HepG2 (cell line): ENCODE data around the gene ZDHHC14. TPM values are rescaled to one million over a fixed set of nuclear protein-coding genes. Genes with fewer than 3 reads are reported as not detected.
A peak's percentile ranks its signal among the peaks of the same experiment; 100 is the strongest.

ENCODE experiments used
- AGO1 ChIP-seq: fragments of 200-400 bp; formaldehyde crosslinking; IDR thresholded peaks from 2 replicates; pipeline ENCODE4 v1.6.1; 2017; ENCODE audit warnings: mild to moderate bottlenecking, low read depth, low read length, moderate library complexity; ENCODE audit not compliant: poor library complexity, severe bottlenecking
- CHCHD3 ChIP-seq: sonication (generic); formaldehyde crosslinking; IDR thresholded peaks from 2 replicates; pipeline ENCODE4 v1.8.0; 2022; ENCODE audit warnings: mild to moderate bottlenecking, missing genetic modification reagents, moderate library complexity
- CHD2 ChIP-seq: IDR thresholded peaks from 2 replicates; pipeline ENCODE4 v1.6.1; 2011; ENCODE audit warnings: low read depth, low read length, improper control_type of control experiment
- HMG20A ChIP-seq: IDR thresholded peaks from 2 replicates; pipeline ENCODE4 v1.6.1; 2016; ENCODE audit warnings: borderline replicate concordance
- HNRNPLL ChIP-seq: fragments of 200-400 bp; formaldehyde crosslinking; IDR thresholded peaks from 2 replicates; pipeline ENCODE4 v1.6.1; 2017; ENCODE audit warnings: mild to moderate bottlenecking, low read depth, low read length; ENCODE audit not compliant: poor library complexity, severe bottlenecking
- HNRNPUL1 ChIP-seq: fragments of 200-400 bp; formaldehyde crosslinking; IDR thresholded peaks from 2 replicates; pipeline ENCODE4 v1.6.1; 2017; ENCODE audit warnings: low read depth, mild to moderate bottlenecking, low read length, moderate library complexity
- IKZF4 ChIP-seq: sonication (generic); formaldehyde crosslinking; IDR thresholded peaks from 2 replicates; pipeline ENCODE4 v1.5.1; 2020; ENCODE audit warnings: borderline replicate concordance, mild to moderate bottlenecking, low read depth, missing genetic modification reagents; ENCODE audit errors: not compliant biosample characterization
- ISX ChIP-seq: sonication (generic); formaldehyde crosslinking; conservative IDR thresholded peaks from 2 replicates; pipeline ENCODE4 v1.5.0; 2020; ENCODE audit warnings: missing genetic modification reagents
- NR2F2 ChIP-seq: IDR thresholded peaks from 2 replicates; pipeline ENCODE4 v1.6.1; 2012; ENCODE audit warnings: low read depth, inconsistent platforms, borderline replicate concordance
- RCOR2 ChIP-seq: IDR thresholded peaks from 2 replicates; pipeline ENCODE4 v1.6.1; 2016; ENCODE audit warnings: missing biosample characterization, missing genetic modification reagents
- REXO4 ChIP-seq: sonication (generic); formaldehyde crosslinking; IDR thresholded peaks from 2 replicates; pipeline ENCODE4 v1.8.0; 2022; ENCODE audit warnings: missing genetic modification reagents, mild to moderate bottlenecking, borderline replicate concordance
- SMAD9 ChIP-seq: sonication (generic); formaldehyde crosslinking; IDR thresholded peaks from 2 replicates; pipeline ENCODE4 v1.5.1; 2020; ENCODE audit warnings: mild to moderate bottlenecking, missing genetic modification reagents
- SP140L ChIP-seq: sonication (generic); formaldehyde crosslinking; IDR thresholded peaks from 2 replicates; pipeline ENCODE4 v1.4.0; 2020; ENCODE audit warnings: missing genetic modification reagents, borderline replicate concordance
- TAF15 ChIP-seq: fragments of 200-400 bp; formaldehyde crosslinking; IDR thresholded peaks from one replicate; pipeline ENCODE4 v1.6.1; 2018; ENCODE audit warnings: mild to moderate bottlenecking, low read depth, low read length; ENCODE audit not compliant: poor library complexity, severe bottlenecking
- ZBTB20 ChIP-seq: sonication (generic); formaldehyde crosslinking; IDR thresholded peaks from 2 replicates; pipeline ENCODE4 v1.8.1; 2023; ENCODE audit warnings: missing genetic modification reagents, low read depth, mild to moderate bottlenecking, borderline replicate concordance
- ZNF235 ChIP-seq: sonication (generic); formaldehyde crosslinking; IDR thresholded peaks from 2 replicates; pipeline ENCODE4 v1.8.1; 2023; ENCODE audit warnings: mild to moderate bottlenecking, missing genetic modification reagents, borderline replicate concordance
- ZNF709 ChIP-seq: sonication (generic); formaldehyde crosslinking; IDR thresholded peaks from 2 replicates; pipeline ENCODE4 v1.5.0; 2020; ENCODE audit warnings: mild to moderate bottlenecking, missing genetic modification reagents
- ZNF713 ChIP-seq: sonication (generic); formaldehyde crosslinking; IDR thresholded peaks from 2 replicates; pipeline ENCODE4 v1.4.0; 2020; ENCODE audit warnings: mild to moderate bottlenecking, missing genetic modification reagents
- ZNF747 ChIP-seq: sonication (generic); formaldehyde crosslinking; IDR thresholded peaks from 2 replicates; pipeline ENCODE4 v1.8.1; 2023; ENCODE audit warnings: missing genetic modification reagents, mild to moderate bottlenecking, borderline replicate concordance
- ZNF879 ChIP-seq: sonication (generic); formaldehyde crosslinking; IDR thresholded peaks from 2 replicates; pipeline ENCODE4 v1.8.1; 2023; ENCODE audit warnings: missing genetic modification reagents
- ZSCAN20 ChIP-seq: sonication (generic); formaldehyde crosslinking; IDR thresholded peaks from 2 replicates; pipeline ENCODE4 v1.4.0; 2020; ENCODE audit warnings: missing genetic modification reagents, mild to moderate bottlenecking, borderline replicate concordance
- ZZZ3 ChIP-seq: sonication (generic); formaldehyde crosslinking; IDR thresholded peaks from 2 replicates; pipeline ENCODE4 v1.4.0; 2020; ENCODE audit warnings: missing genetic modification reagents, mild to moderate bottlenecking, borderline replicate concordance
- polyA plus RNA-seq, 8 experiments: library from polyadenylated mRNA; depleted of rRNA in 3 of 8; stranded (reverse) in 7 of 8; unstranded in 1 of 8; fragments of >200 nt; fragmentation: Illumina TruSeq in 4 of 8; extraction: Trizol in 4 of 8; gene quantifications; 2 replicates each; pipeline versions ENCODE4 v1.2.1 to v1.2.3, GENCODE V29; 2011 to 2016; ENCODE audit warnings: low read depth in 4 of 8, missing spikeins in 1 of 8, mixed read lengths in 1 of 8; ENCODE audit not compliant: insufficient read depth in 1 of 8
- total RNA-seq, 5 experiments: library from RNA; depleted of rRNA; stranded (reverse); fragments of >200 nt; fragmentation: Illumina TruSeq; extraction: Trizol; gene quantifications; 2 replicates each; pipeline ENCODE4 v1.2.3, GENCODE V29; 2016; ENCODE audit warnings: low read depth in 1 of 5
- TF ChIP-seq, protein P1 (sequence below): sonication (generic); formaldehyde crosslinking; IDR thresholded peaks from 2 replicates; pipeline ENCODE4 v1.4.0; 2020; ENCODE audit warnings: missing genetic modification reagents
- TF ChIP-seq, protein P2 (sequence below): IDR thresholded peaks from 2 replicates; pipeline ENCODE4 v1.6.1; 2012; ENCODE audit warnings: low read length, improper control_type of control experiment

Gene ZDHHC14
- total and polyA plus RNA-seq, 2 of the 13 experiments (the other 11 are each of a cell fraction or from before 2014, with no cell fraction given): 3.7 to 9.5 TPM

DNA sequence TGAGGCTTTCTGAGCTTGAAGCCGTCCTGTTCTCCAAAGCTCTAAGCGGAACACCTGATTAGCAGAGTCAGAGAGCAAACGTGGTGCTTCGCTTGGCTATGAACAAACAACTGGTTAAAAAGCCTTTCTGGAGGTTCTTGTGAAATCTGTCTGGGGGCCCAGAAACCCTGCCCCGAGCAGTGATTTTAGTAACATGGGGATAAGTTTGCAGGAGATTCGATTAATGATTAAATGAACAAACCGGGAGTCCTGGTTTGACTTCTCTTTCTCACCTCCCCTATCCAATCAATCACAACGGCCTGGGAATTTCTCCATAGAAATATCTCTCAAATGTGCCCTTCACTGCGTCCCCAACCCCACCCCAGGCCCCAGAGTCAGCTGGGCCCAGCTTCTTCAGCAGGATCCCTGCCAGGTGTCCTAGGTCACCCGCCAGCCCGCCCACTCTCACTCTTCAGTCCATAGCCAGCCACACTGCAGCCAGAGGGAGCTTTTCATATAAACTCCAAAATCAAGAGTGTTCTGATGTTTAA, 43.6 kb downstream of the ZDHHC14 start (continued):
- TF ChIP-seq ZNF709 (no peak), RCOR2 (CRISPR knock-in tag) (0 out of 2 replicates have a peak, but pooled peaks have one; percentile 27), ZSCAN20 (no peak), HNRNPLL (no peak), ZNF747 (no peak), IKZF4 (CRISPR knock-in tag) (no peak), ISX (CRISPR knock-in tag) (no peak), ZBTB20 (no peak), ZNF235 (CRISPR knock-in tag) (no peak), AGO1 (no peak), HMG20A (CRISPR knock-in tag) (peak; percentile 72; the same call in 1 of the 2 replicates), SMAD9 (CRISPR knock-in tag) (no peak), HNRNPUL1 (no peak), TAF15 (no peak), NR2F2 (no peak), ZNF879 (CRISPR knock-in tag) (no peak), SP140L (CRISPR knock-in tag) (no peak), REXO4 (CRISPR knock-in tag) (no peak), ZZZ3 (no peak), CHD2 (no peak), CHCHD3 (CRISPR knock-in tag) (no peak), ZNF713 (CRISPR knock-in tag) (no peak)
- TF ChIP-seq, protein P1, sequence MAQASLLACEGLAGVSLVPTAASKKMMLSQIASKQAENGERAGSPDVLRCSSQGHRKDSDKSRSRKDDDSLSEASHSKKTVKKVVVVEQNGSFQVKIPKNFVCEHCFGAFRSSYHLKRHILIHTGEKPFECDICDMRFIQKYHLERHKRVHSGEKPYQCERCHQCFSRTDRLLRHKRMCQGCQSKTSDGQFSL (CRISPR knock-in tag): no peak
- TF ChIP-seq, protein P2, sequence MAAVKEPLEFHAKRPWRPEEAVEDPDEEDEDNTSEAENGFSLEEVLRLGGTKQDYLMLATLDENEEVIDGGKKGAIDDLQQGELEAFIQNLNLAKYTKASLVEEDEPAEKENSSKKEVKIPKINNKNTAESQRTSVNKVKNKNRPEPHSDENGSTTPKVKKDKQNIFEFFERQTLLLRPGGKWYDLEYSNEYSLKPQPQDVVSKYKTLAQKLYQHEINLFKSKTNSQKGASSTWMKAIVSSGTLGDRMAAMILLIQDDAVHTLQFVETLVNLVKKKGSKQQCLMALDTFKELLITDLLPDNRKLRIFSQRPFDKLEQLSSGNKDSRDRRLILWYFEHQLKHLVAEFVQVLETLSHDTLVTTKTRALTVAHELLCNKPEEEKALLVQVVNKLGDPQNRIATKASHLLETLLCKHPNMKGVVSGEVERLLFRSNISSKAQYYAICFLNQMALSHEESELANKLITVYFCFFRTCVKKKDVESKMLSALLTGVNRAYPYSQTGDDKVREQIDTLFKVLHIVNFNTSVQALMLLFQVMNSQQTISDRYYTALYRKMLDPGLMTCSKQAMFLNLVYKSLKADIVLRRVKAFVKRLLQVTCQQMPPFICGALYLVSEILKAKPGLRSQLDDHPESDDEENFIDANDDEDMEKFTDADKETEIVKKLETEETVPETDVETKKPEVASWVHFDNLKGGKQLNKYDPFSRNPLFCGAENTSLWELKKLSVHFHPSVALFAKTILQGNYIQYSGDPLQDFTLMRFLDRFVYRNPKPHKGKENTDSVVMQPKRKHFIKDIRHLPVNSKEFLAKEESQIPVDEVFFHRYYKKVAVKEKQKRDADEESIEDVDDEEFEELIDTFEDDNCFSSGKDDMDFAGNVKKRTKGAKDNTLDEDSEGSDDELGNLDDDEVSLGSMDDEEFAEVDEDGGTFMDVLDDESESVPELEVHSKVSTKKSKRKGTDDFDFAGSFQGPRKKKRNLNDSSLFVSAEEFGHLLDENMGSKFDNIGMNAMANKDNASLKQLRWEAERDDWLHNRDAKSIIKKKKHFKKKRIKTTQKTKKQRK: no peak
